ENCODE results near the gene ZNF594. TPM values are rescaled to one million over a fixed set of nuclear protein-coding genes. Genes with fewer than 3 reads are reported as not detected.
"Not testable (repeated sequence)": the region's sequence is repeated elsewhere in the genome, so short reads cannot be mapped to it uniquely, and the experiment has no call there.

ZNF594 gene
- total RNA-seq, 1 experiment from 2014 or later: 18.4 TPM

DNA sequence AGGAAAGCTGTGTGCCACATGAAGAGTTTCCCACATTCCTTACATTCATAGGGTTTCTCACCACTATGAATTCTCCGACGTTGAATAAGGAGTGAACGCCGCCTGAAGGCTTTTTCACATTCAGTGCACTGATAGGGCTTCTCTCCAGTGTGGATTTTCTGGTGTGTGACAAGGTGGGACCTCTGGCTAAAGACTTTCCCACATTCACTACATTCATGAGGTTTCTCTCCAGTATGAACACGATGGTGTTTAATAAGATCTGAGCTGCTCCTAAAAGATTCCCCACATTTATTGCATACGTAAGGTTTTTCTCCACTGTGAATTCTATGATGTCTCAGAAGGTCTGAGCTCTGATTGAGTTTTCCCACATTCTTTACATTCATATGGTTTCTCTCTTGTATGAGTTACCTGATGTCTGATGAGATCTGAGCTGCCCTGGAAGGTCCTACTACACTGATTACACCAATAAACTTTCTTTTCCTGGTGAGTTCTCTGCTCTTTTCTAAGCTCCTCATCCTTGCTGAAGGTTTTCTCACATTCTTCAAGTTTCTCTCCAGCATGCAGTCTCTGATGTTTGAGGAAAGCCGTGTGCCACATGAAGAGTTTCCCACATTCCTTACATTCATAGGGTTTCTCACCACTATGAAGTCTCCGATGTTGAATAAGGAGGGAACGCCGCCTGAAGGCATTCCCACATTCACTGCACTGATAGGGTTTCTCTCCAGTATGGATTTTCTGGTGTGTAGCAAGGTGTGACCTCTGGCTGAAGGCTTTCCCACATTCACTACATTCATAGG is 10.0 kb downstream of the ZNF594 start:
- ChIA-PET CTCF (no interaction called here), POLR2A (ENCODE audit: unreplicated experiment) (interaction anchor here (0.6 kb wide), 1 partner anchor 1761 kb away, joined by 5 read pairs; no protein-coding TSS in a partner anchor)
- no peak for DNase-seq
- Histone ChIP-seq H3K27me3 (ENCODE audit: insufficient read depth, low read depth) (no peaks in the 10 kb centered on the region), H3F3A (ENCODE audit: insufficient read depth, low read depth) (peaks cover 38% of the 10 kb centered on the region), H3K4me2 (no peak overlapping the region), H3K9me2 (ENCODE audit: insufficient read depth) (no peaks in the 10 kb centered on the region), H3K4me3 (peak overlapping the region; percentile 10; the same call in 1 of the 2 replicates), H3K36me3 (ENCODE audit: low read depth) (peaks cover 5% of the 10 kb centered on the region), H3K27ac (no peak overlapping the region), H2AFZ (no peak overlapping the region), H3K79me2 (ENCODE audit: low read depth) (no peaks in the 10 kb centered on the region), H4K20me1 (ENCODE audit: insufficient read depth) (no peaks in the 10 kb centered on the region), H3K4me1 (replicated peaks; ENCODE audit: insufficient read depth) (no peaks in the 10 kb centered on the region), H3K9me3 (ENCODE audit: insufficient read depth, low read depth) (peaks cover 75% of the 10 kb centered on the region)
- TF ChIP-seq, protein P1, sequence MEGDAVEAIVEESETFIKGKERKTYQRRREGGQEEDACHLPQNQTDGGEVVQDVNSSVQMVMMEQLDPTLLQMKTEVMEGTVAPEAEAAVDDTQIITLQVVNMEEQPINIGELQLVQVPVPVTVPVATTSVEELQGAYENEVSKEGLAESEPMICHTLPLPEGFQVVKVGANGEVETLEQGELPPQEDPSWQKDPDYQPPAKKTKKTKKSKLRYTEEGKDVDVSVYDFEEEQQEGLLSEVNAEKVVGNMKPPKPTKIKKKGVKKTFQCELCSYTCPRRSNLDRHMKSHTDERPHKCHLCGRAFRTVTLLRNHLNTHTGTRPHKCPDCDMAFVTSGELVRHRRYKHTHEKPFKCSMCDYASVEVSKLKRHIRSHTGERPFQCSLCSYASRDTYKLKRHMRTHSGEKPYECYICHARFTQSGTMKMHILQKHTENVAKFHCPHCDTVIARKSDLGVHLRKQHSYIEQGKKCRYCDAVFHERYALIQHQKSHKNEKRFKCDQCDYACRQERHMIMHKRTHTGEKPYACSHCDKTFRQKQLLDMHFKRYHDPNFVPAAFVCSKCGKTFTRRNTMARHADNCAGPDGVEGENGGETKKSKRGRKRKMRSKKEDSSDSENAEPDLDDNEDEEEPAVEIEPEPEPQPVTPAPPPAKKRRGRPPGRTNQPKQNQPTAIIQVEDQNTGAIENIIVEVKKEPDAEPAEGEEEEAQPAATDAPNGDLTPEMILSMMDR (conservative IDR thresholded peaks at IDR 0.05): no peak
- TF ChIP-seq EZH2 (IDR thresholded peaks at IDR 0.05; ENCODE audit: low read depth): no peak
- BruUV-seq (replicated peaks): no TSS peak
- intact Hi-C loops (cut with micrococcal nuclease; ENCODE audit: unreplicated experiment): no loop called here

DNA sequence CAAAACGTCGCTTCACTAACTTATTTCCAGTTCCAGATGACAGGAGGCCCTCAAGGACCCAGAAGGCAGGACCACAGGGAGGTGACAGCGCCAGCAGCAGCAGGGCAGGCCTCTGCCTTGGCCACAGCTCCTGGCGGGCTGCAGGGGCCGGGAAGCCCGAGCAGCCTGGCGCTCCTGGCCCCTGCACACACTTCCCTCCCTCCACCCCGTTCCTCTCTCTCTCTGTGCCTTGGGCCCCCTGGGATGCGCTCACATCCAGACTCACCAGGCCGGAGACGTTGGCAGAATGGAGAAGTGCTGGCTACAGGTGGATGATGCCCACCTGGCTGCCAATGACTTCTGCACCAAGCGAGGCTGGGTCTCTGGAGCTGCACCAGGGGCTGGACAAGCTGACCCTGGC is 12.7 kb downstream of the ZNF594 start:
- ChIA-PET CTCF (no interaction called here), POLR2A (ENCODE audit: unreplicated experiment) (no interaction called here)
- intact Hi-C loops (cut with micrococcal nuclease; ENCODE audit: unreplicated experiment): no loop called here
- no peaks in the 10 kb centered on the region for H3K9me2 ChIP-seq (ENCODE audit: insufficient read depth)
- peaks cover 29% of the 10 kb centered on the region for H3F3A ChIP-seq (ENCODE audit: insufficient read depth, low read depth)
- no peaks in the 10 kb centered on the region for H4K20me1 ChIP-seq (ENCODE audit: insufficient read depth)
- no peaks in the 10 kb centered on the region for H3K4me1 ChIP-seq (replicated peaks; ENCODE audit: insufficient read depth)
- no peak overlapping the region for H3K4me2 ChIP-seq
- H3K4me3 ChIP-seq: no peak overlapping the region
- no peak for TF ChIP-seq EZH2 (IDR thresholded peaks at IDR 0.05; ENCODE audit: low read depth)
- TF ChIP-seq, protein P1 (conservative IDR thresholded peaks at IDR 0.05): no peak
- BruUV-seq (replicated peaks): no TSS peak
- H3K79me2 ChIP-seq (ENCODE audit: low read depth): no peaks in the 10 kb centered on the region
- H3K27me3 ChIP-seq (ENCODE audit: insufficient read depth, low read depth): no peaks in the 10 kb centered on the region
- DNase-seq: no peak
- no peak overlapping the region for H2AFZ ChIP-seq
- no peaks in the 10 kb centered on the region; the same call in 1 of the 2 replicates for H3K36me3 ChIP-seq (ENCODE audit: low read depth)
- H3K27ac ChIP-seq: no peak overlapping the region
- peaks cover 66% of the 10 kb centered on the region for H3K9me3 ChIP-seq (ENCODE audit: insufficient read depth, low read depth)

DNA sequence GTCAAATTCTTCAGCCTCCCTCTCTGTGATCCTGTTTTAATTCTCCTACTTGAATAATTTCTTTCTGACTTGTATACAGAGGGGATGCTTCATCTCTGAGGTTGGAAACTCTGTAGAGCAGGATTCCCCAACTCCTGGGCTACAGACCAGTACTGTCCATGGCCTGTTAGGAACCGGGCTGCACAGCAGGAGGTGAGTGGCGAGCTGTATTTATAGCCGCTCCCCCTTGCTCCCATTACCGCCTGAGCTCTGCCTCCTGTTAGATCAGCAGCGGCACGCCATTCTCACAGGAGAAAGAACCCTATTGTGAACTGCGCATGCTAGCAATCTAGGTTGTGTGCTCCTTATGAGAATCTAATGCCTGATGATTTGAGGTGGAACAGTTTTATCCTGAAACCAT is 16.6 kb downstream of the ZNF594 start:
- BruUV-seq (replicated peaks); intact Hi-C loops (cut with micrococcal nuclease; ENCODE audit: unreplicated experiment); H3K4me2 ChIP-seq; POLR2A ChIA-PET (ENCODE audit: unreplicated experiment); H3K9me2 ChIP-seq (ENCODE audit: insufficient read depth); H3F3A ChIP-seq (ENCODE audit: insufficient read depth, low read depth); H3K36me3 ChIP-seq (ENCODE audit: low read depth); H4K20me1 ChIP-seq (ENCODE audit: insufficient read depth); H3K27ac ChIP-seq; CTCF ChIA-PET; H3K27me3 ChIP-seq (ENCODE audit: insufficient read depth, low read depth); H2AFZ ChIP-seq; H3K79me2 ChIP-seq (ENCODE audit: low read depth); H3K4me3 ChIP-seq; H3K4me1 ChIP-seq (replicated peaks; ENCODE audit: insufficient read depth); DNase-seq: not testable (repeated sequence)
- H3K9me3 ChIP-seq (ENCODE audit: insufficient read depth, low read depth): peaks cover 35% of the 10 kb centered on the region; the same call in 1 of the 2 replicates

DNA sequence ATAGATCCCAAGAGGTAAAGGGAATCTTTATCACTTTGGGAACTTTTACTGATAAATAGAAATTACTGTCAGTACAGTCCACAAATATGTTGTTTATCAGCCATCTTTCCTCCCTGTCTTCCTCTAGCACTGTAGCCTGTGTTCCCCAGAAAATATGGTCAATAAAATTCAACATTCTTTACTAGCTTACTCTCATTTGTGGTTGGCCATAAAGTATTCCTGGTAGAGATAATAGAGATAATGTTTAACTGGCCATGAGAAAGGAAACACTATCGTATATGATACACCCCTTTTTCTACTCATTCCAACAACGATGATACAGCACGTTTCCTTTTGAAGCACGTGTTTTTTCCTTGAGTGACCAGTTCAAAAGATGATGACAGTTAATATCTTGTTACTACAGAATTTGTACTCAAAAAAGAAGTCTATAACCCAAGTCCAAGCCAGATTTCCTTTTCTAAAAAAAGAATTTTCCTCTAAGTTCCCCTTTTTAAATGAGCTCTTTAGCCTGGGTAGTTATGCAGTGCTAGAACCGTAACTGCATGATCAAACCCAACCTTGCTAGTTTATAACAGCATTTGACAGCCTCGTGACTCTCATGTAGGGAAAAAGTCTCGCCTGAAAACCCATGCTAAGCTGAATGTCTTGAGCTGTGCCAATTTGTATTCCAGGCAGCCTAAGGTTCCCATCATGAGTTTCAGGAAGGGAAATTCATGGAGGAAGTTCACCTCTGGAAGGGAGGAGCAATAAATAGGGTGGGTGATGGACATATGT is 25.7 kb downstream of the ZNF594 start:
- H3K9me3 ChIP-seq (ENCODE audit: insufficient read depth, low read depth); H3K9me2 ChIP-seq (ENCODE audit: insufficient read depth); H3K27ac ChIP-seq; H3K4me1 ChIP-seq (replicated peaks; ENCODE audit: insufficient read depth); H3K27me3 ChIP-seq (ENCODE audit: insufficient read depth, low read depth); DNase-seq; BruUV-seq (replicated peaks); intact Hi-C loops (cut with micrococcal nuclease; ENCODE audit: unreplicated experiment); H3F3A ChIP-seq (ENCODE audit: insufficient read depth, low read depth); H2AFZ ChIP-seq; CTCF ChIA-PET; H3K79me2 ChIP-seq (ENCODE audit: low read depth); H4K20me1 ChIP-seq (ENCODE audit: insufficient read depth); H3K36me3 ChIP-seq (ENCODE audit: low read depth); H3K4me2 ChIP-seq; H3K4me3 ChIP-seq; POLR2A ChIA-PET (ENCODE audit: unreplicated experiment): not testable (repeated sequence)

Data from PC-9 (cell line).